Epithelial cell of proximal tubule (primary cell): Measurements from ENCODE around the gene MAPK8. TPM values are rescaled to one million over a fixed set of nuclear protein-coding genes. Genes with fewer than 3 reads are reported as not detected.

Experiments
- DNase-seq: peaks from one replicate; pipeline ENCODE4 v3.0.0-alpha.2; 2011; ENCODE audit warnings: low read depth
- H3K4me3 ChIP-seq: 2 replicates; pipeline ENCODE4 v1.5.1; 2011; ENCODE audit warnings: low read depth, mild to moderate bottlenecking, low read length
- CTCF ChIP-seq: conservative IDR thresholded peaks from 2 replicates; pipeline ENCODE4 v1.5.1; 2012; ENCODE audit warnings: low read depth, mild to moderate bottlenecking, low read length
- total RNA-seq: library from RNA; depleted of rRNA; stranded (reverse); fragments of >200 nt; gene quantifications from 2 replicates; pipeline ENCODE4 v1.2.3, GENCODE V29; 2015

Gene MAPK8
- total RNA-seq, 1 donor from 2014 or later = 59.4 TPM

- no peak for DNase-seq
- TF ChIP-seq CTCF = no peak
Observed at GRCh38 chr10:48390558-48390871, 84.0 kb downstream of the MAPK8 start.

GRCh38 chr10:48390933-48391845 is 84.7 kb downstream of the MAPK8 start:
- DNase-seq = no peak
- TF ChIP-seq CTCF = no peak
- H3K4me3 ChIP-seq = no peak overlapping the region

More at GRCh38 chr10:48390558-48390871, 84.0 kb downstream of the MAPK8 start:
- no peak overlapping the region for H3K4me3 ChIP-seq

GRCh38 chr10:48391994-48392393 is 85.5 kb downstream of the MAPK8 start:
- TF ChIP-seq CTCF = no peak
- no peak overlapping the region for H3K4me3 ChIP-seq
- DNase-seq = no peak

GRCh38 chr10:48398261-48398660 is 91.8 kb downstream of the MAPK8 start:
- no peak overlapping the region for H3K4me3 ChIP-seq

GRCh38 chr10:48399056-48399541 is 92.6 kb downstream of the MAPK8 start:
- H3K4me3 ChIP-seq = no peak overlapping the region
- DNase-seq = no peak
- TF ChIP-seq CTCF = no peak

More at GRCh38 chr10:48398261-48398660, 91.8 kb downstream of the MAPK8 start:
- TF ChIP-seq CTCF = no peak
- no peak for DNase-seq

- no peak for DNase-seq
- no peak overlapping the region for H3K4me3 ChIP-seq
- no peak for TF ChIP-seq CTCF
Observed at GRCh38 chr10:48399551-48399950, 93.1 kb downstream of the MAPK8 start.
